HG03442 (cell line): ENCODE measurements around the gene PRR18.
"Not testable (repeated sequence)": the region's sequence is repeated elsewhere in the genome, so short reads cannot be mapped to it uniquely, and the experiment has no call there.

Experiments
- ATAC-seq: cut with Tn5 transposase; IDR thresholded peaks from one replicate; pipeline ENCODE4 v1.9.1; 2021; ENCODE audit warnings: mild to moderate bottlenecking, moderate library complexity; ENCODE audit not compliant: unreplicated experiment

Gene PRR18

GRCh38 chr6:166308033-166308768, at the start of gene PRR18:
Gene PRR18, minus strand, starts transcription at chr6:166308392. Its CDS starts 250 bp downstream, at chr6:166308142.
- ATAC-seq = peak; percentile 48

GRCh38 chr6:166355552-166355951, 47.4 kb upstream of the PRR18 start:
- no peak for ATAC-seq

- no peak for ATAC-seq
Observed at GRCh38 chr6:166354965-166355364, 46.8 kb upstream of the PRR18 start.

GRCh38 chr6:166354143-166354542, 46.0 kb upstream of the PRR18 start:
- ATAC-seq = no peak

- no peak for ATAC-seq
Observed at GRCh38 chr6:166353507-166353906, 45.3 kb upstream of the PRR18 start.

GRCh38 chr6:166352923-166353322, 44.7 kb upstream of the PRR18 start:
- no peak for ATAC-seq

- peak; percentile 99 for ATAC-seq
Observed at GRCh38 chr6:166351715-166352285, 43.6 kb upstream of the PRR18 start.

- no peak for ATAC-seq
Observed at GRCh38 chr6:166348305-166348949, 40.2 kb upstream of the PRR18 start.

- ATAC-seq = no peak
Observed at GRCh38 chr6:166346965-166347364, 38.8 kb upstream of the PRR18 start.

GRCh38 chr6:166346449-166346848, 38.3 kb upstream of the PRR18 start:
- ATAC-seq = no peak

- not testable (repeated sequence) for ATAC-seq
Observed at GRCh38 chr6:166345672-166346071, 37.5 kb upstream of the PRR18 start.

- ATAC-seq = not testable (repeated sequence)
Observed at GRCh38 chr6:166344921-166345320, 36.7 kb upstream of the PRR18 start.

GRCh38 chr6:166344240-166344639, 36.0 kb upstream of the PRR18 start:
- ATAC-seq = no peak

- ATAC-seq = peak; percentile 26
Observed at GRCh38 chr6:166343150-166343487, 34.9 kb upstream of the PRR18 start.

GRCh38 chr6:166342349-166343149, 34.4 kb upstream of the PRR18 start, which contains the start of gene SFT2D1:
Gene SFT2D1, minus strand, starts transcription at chr6:166342545. Its CDS starts 64 bp downstream, at chr6:166342481.
- ATAC-seq = peak; percentile 90

- ATAC-seq = no peak
Observed at GRCh38 chr6:166341977-166342348, 33.8 kb upstream of the PRR18 start.

GRCh38 chr6:166341464-166341863, 33.3 kb upstream of the PRR18 start:
- no peak for ATAC-seq

GRCh38 chr6:166338854-166339253, 30.7 kb upstream of the PRR18 start:
- ATAC-seq = no peak

GRCh38 chr6:166336847-166337246, 28.7 kb upstream of the PRR18 start:
- no peak for ATAC-seq

GRCh38 chr6:166335378-166336302, 27.4 kb upstream of the PRR18 start:
- peak; percentile 49 for ATAC-seq
